NCI-H1092 (cell line): ENCODE results near the gene LILRB2.
A peak's percentile ranks its signal among the peaks of the same experiment; 100 is the strongest.
"Not testable (repeated sequence)": the region's sequence is repeated elsewhere in the genome, so short reads cannot be mapped to it uniquely, and the experiment has no call there.

Experiments used
- DNase-seq: peaks from one replicate; lab custom pipeline; 2025; lab: John Stamatoyannopoulos, UW

LILRB2 gene

GRCh38 chr19:54271587-54271986, 9.3 kb downstream of the LILRB2 start:
- not testable (repeated sequence) for DNase-seq

GRCh38 chr19:54271106-54271505, 9.8 kb downstream of the LILRB2 start:
- no peak for DNase-seq

DNA sequence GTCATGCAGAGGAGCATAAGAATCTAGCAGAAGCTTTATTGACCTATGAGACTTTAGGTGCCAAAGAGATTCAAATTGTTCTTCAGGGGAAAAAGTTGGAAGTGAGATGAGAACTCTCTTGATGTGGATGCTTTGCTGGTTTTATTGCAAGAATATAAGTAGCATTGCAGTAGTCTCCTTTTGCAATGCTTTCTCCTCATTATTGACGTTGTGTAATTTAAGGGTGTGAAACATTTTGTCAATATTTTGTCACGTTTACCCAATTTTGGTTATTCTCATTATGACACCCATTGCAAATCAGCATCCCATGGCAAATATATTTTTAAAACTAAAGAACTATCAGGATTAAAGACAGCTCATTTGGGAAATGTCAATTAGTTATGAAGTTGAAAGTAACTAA, 12.0 kb downstream of the LILRB2 start:
- DNase-seq, result no peak

- DNase-seq, result peak; percentile 1
Measured at GRCh38 chr19:54266133-54266532, 14.8 kb downstream of the LILRB2 start.

- DNase-seq, result no peak
Measured at GRCh38 chr19:54262470-54262869, 18.4 kb downstream of the LILRB2 start.

- no peak for DNase-seq
Measured at GRCh38 chr19:54262066-54262465, 18.8 kb downstream of the LILRB2 start.

DNA sequence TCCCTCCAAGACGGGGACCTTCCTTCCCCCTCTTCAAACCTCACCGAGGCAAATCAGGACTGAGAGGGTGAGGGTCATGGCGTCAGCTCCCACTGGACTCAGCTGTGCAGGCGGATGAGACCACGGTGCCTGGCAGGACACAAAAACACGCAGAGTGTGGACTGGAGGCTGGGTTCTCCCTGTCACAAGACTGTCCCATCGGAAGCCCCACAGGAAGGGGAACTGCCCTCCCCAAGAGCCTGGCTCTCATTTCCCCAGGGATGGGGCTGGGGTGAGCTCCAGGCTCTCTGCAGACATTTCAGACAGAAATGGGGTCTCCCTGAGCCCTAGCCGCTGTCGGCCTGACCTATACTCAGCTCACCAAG, 23.8 kb downstream of the LILRB2 start, which contains the start of gene LILRB5:
LILRB5 (minus strand) TSS at position 158 of the 365 bp plus-strand sequence; CDS start at position 78, 80 bp downstream.
- DNase-seq, result no peak

DNA sequence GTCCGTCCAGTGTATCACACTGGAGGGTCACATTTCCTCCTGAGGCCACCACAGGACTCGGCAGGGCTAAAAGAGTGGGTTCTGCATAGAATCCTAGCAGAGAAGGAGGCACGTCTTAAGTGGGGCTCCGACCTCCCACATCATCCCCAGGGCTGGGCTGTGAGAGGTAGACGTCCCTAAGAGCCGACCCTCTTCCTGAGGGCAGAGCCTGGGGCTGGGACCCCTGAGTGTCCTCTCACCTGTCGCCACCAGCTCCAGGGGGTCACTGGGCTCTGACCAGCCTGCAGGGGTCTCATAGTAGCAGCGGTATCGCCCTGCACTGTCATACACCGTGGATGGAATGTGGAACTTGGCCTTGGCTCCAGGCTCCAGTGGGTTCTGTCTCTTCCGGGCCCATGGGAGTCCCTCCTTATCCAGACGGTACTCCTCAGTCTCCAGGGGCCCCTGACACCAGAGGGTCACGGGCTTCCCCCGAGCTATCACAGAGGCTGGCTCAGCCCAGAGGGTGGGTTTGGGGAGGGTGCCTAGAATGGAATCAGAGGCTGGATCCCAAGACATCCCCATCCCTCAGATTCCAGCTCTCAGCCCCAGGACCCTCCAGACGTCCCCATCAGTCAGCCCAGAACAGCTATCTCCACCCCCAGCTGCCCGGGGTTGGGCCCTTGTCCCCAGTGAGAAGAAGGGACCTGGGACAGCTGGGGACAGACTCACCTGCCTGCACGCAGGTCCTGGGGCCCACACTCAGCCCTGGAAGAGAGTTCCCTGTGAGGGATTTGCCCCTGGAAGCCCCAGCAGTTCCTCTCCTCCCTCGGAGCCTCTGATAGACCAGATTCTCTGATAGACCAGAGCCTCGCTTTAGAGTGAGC, 24.4 kb downstream of the LILRB2 start:
- no peak for DNase-seq

DNA sequence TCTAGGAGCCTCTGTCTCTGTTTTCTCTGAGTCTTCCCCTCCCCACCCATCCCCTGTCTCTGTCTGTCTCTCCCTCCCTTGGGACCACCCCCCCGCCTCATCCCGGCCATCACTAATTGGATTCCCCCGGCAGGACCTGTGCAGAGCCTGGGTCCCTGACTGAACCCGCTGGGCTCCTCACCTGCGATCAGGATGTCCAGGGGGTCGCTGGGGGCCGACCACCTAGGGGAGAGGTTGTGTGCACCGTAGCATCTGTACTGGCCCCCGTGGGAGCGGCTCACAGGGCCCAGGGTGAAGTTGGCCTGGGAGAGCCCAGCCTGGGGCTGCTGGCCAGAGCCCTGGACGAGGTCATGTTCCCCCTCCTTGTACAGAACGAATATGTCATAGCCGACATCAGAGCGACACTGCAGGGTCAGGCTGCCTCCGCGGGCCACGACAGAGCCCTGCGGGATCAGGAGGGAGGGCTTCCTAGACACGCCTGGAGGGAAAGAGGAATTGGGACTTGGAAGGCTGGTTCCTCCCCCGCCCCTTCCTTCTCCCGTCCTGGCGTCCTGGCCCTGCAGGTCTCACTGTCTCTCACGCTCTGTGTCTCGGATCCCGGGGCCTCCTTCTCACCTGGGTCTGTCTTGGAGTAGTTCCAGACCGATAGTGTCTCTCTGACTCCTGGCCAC, 25.7 kb downstream of the LILRB2 start:
- no peak for DNase-seq

- DNase-seq, result no peak
Measured at GRCh38 chr19:54254195-54254906, 26.6 kb downstream of the LILRB2 start.

- DNase-seq, result no peak
Measured at GRCh38 chr19:54253331-54254194, 27.3 kb downstream of the LILRB2 start.

- no peak for DNase-seq
Measured at GRCh38 chr19:54252845-54253244, 28.1 kb downstream of the LILRB2 start.

- no peak for DNase-seq
Measured at GRCh38 chr19:54252243-54252642, 28.7 kb downstream of the LILRB2 start.

GRCh38 chr19:54248016-54248601, 32.8 kb downstream of the LILRB2 start:
- no peak for DNase-seq

DNA sequence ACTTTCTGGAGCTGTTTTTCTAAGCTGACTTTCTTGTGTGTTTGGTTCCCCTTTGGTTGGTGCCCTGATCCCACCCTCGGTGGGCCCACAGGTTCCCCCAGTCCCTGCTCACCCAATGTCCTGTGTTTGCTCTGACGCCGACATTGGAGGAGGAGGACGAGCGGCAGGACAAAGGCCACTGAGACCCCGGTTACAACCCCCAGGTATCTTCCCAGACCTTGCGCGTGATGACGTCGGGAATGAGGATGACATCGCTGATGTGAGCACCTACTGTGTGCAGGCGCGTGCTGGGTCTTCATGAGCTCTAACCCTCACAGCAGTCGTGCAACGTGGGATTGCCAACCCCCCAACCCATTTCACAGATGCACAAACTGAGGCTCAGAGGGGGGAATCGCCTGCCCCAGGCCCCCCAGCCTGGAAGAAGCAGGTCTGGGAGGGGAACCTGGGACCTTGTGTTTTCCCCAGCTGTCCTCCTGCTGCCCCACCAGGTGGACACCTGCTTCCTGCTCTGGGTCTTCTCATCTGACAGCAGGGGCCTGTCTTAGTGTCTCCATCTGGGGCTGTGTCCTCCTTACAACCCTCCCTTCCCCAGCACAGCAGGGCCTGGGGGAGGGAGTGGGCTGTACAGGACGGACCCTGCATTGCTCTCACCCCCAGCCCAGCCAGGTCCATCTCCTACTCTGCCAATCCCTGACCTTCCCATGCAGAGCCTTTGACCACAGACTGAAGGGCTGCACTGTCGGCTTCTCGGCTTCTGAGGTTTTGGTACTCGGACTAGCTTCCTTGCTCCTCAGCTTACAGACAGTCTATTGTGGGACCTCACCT, 33.6 kb downstream of the LILRB2 start:
- DNase-seq, result no peak

- no peak for DNase-seq
Measured at GRCh38 chr19:54245936-54246335, 35.0 kb downstream of the LILRB2 start.

DNA sequence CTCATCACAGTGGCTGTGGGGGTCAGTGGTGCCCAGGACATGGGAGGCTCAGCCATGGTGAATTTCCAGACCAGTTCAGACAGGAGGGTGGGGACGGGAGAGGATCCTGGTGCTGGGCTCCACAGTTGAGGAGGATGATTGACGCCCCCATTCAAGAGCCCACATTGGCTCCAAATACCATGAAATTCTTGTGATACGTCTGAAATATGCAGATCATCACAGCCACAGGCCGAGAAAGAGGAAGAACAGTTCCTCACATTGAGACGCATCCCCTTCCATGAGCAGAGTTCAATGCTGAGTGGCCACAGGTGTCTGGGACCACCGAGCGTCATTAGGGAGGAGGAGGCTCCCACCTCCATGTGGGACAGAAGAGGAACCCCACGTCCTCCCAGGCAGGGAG, 37.1 kb downstream of the LILRB2 start:
- not testable (repeated sequence) for DNase-seq

DNA sequence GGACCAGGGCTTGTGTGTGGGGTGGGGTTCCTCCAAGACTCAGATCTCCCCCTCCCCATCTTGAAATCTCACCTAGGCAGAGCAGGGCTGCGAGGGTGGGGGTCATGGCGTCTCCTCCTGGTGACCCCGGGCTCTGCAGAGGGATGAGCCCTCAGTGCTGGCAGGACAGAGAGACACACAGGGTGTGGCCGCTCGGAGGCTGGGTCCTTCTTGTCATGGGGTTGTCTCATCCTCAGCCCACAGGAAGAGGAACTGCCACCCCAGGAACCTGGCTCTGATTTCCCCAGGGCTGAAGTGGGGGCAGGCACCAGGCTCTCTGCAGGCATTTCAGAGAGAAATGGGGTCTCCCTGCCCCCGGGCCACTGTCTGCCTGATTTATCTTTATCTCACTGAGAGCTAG, 38.3 kb downstream of the LILRB2 start, which contains the start of gene LILRA6:
LILRA6 (minus strand) TSS at position 145 of the 400 bp plus-strand sequence.
- DNase-seq, result not testable (repeated sequence)

GRCh38 chr19:54242234-54242633, 38.7 kb downstream of the LILRB2 start:
- DNase-seq, result not testable (repeated sequence)
